Measurements from ENCODE around the gene TBC1D5. TPM values are rescaled to one million over a fixed set of nuclear protein-coding genes. Genes with fewer than 3 reads are reported as not detected.

The TBC1D5 gene
- total RNA-seq, 1 donor from 2014 or later: 108 TPM

- no peaks in the 10 kb centered on the region for H3K79me2 ChIP-seq (ENCODE audit: low read depth)
- no peaks in the 10 kb centered on the region for H3K27me3 ChIP-seq
- no peak overlapping the region for H3K27ac ChIP-seq
- H3K4me3 Mint-ChIP-seq: no peak overlapping the region
- no peaks in the 10 kb centered on the region for H3F3A ChIP-seq (ENCODE audit: low read depth)
- peaks cover 7% of the 10 kb centered on the region for H3K9me3 Mint-ChIP-seq
- H3K9me3 ChIP-seq (ENCODE audit: low read depth): no peaks in the 10 kb centered on the region
- peaks cover 23% of the 10 kb centered on the region for H3K36me3 Mint-ChIP-seq
- peaks cover 6% of the 10 kb centered on the region for H3K4me1 Mint-ChIP-seq
- H4K20me1 ChIP-seq (ENCODE audit: low read depth): no peaks in the 10 kb centered on the region
- H3K27me3 Mint-ChIP-seq (ENCODE audit: insufficient read depth, low read depth): peaks cover 2% of the 10 kb centered on the region
- no peaks in the 10 kb centered on the region for H3K4me1 ChIP-seq
- no peak overlapping the region for H3K9ac ChIP-seq
- DNase-seq (ENCODE audit: low spot score): no peak
- no peak for TF ChIP-seq EZH2phosphoT487 (IDR thresholded peaks at IDR 0.05)
- no peak overlapping the region for H3K27ac Mint-ChIP-seq
- H3K36me3 ChIP-seq: no peaks in the 10 kb centered on the region
- no peak overlapping the region for H3K4me3 ChIP-seq
- no peak overlapping the region for H3K4me2 ChIP-seq
- H2AFZ ChIP-seq (replicated peaks): no peak overlapping the region
Observed at GRCh38 chr3:17157713-17158112, 584.7 kb downstream of the TBC1D5 start.

GRCh38 chr3:17156864-17157263 lies 585.6 kb downstream of the TBC1D5 start:
- Mint-ChIP-seq H3K27ac (no peak overlapping the region), H3K4me1 (peaks cover 6% of the 10 kb centered on the region), H3K36me3 (peaks cover 24% of the 10 kb centered on the region), H3K27me3 (ENCODE audit: insufficient read depth, low read depth) (peaks cover 2% of the 10 kb centered on the region), H3K4me3 (no peak overlapping the region), H3K9me3 (peaks cover 9% of the 10 kb centered on the region)
- no peak for TF ChIP-seq CTCF (IDR thresholded peaks at IDR 0.05)
- no peak for TF ChIP-seq EZH2 (IDR thresholded peaks at IDR 0.05)
- no peak for TF ChIP-seq EZH2phosphoT487 (IDR thresholded peaks at IDR 0.05)
- no peaks in the 10 kb centered on the region for H3K27me3 ChIP-seq
- no peak overlapping the region for H3K27ac ChIP-seq
- H3F3A ChIP-seq (ENCODE audit: low read depth): no peaks in the 10 kb centered on the region
- no peaks in the 10 kb centered on the region for H3K9me3 ChIP-seq (ENCODE audit: low read depth)
- no peak overlapping the region for H3K4me2 ChIP-seq
- H3K4me1 ChIP-seq: no peaks in the 10 kb centered on the region
- DNase-seq (ENCODE audit: low spot score): no peak
- H3K79me2 ChIP-seq (ENCODE audit: low read depth): no peaks in the 10 kb centered on the region
- H3K4me3 ChIP-seq: no peak overlapping the region
- no peaks in the 10 kb centered on the region for H4K20me1 ChIP-seq (ENCODE audit: low read depth)
- H3K9ac ChIP-seq: no peak overlapping the region
- H2AFZ ChIP-seq (replicated peaks): no peak overlapping the region
- H3K36me3 ChIP-seq: no peaks in the 10 kb centered on the region

GRCh38 chr3:17155951-17156350 lies 586.5 kb downstream of the TBC1D5 start:
- H3K4me3 Mint-ChIP-seq: no peak overlapping the region
- Histone ChIP-seq H3K27me3 (no peaks in the 10 kb centered on the region), H3F3A (ENCODE audit: low read depth) (no peaks in the 10 kb centered on the region), H3K36me3 (no peaks in the 10 kb centered on the region), H2AFZ (replicated peaks) (no peak overlapping the region), H3K79me2 (ENCODE audit: low read depth) (no peaks in the 10 kb centered on the region), H3K9me3 (ENCODE audit: low read depth) (no peaks in the 10 kb centered on the region), H3K4me2 (no peak overlapping the region), H4K20me1 (ENCODE audit: low read depth) (no peaks in the 10 kb centered on the region), H3K9ac (no peak overlapping the region), H3K27ac (no peak overlapping the region), H3K4me1 (no peaks in the 10 kb centered on the region), H3K4me3 (no peak overlapping the region)
- no peak for DNase-seq (ENCODE audit: low spot score)
- peaks cover 24% of the 10 kb centered on the region for H3K36me3 Mint-ChIP-seq
- H3K27me3 Mint-ChIP-seq (ENCODE audit: insufficient read depth, low read depth): peaks cover 2% of the 10 kb centered on the region
- H3K27ac Mint-ChIP-seq: no peak overlapping the region
- H3K4me1 Mint-ChIP-seq: peaks cover 6% of the 10 kb centered on the region
- no peak for TF ChIP-seq EZH2phosphoT487 (IDR thresholded peaks at IDR 0.05)
- no peak for TF ChIP-seq EZH2 (IDR thresholded peaks at IDR 0.05)
- TF ChIP-seq CTCF (IDR thresholded peaks at IDR 0.05): no peak
- H3K9me3 Mint-ChIP-seq: peaks cover 9% of the 10 kb centered on the region

- Mint-ChIP-seq H3K4me3 (no peak overlapping the region), H3K27ac (no peak overlapping the region), H3K9me3 (peaks cover 9% of the 10 kb centered on the region)
Observed at GRCh38 chr3:17154941-17155340, 587.5 kb downstream of the TBC1D5 start.

More at GRCh38 chr3:17154941-17155340, 587.5 kb downstream of the TBC1D5 start:
- Histone ChIP-seq H3F3A (ENCODE audit: low read depth) (no peaks in the 10 kb centered on the region), H3K79me2 (ENCODE audit: low read depth) (no peaks in the 10 kb centered on the region), H3K4me1 (no peaks in the 10 kb centered on the region), H3K27me3 (no peaks in the 10 kb centered on the region), H3K4me3 (no peak overlapping the region), H4K20me1 (ENCODE audit: low read depth) (no peaks in the 10 kb centered on the region), H2AFZ (replicated peaks) (no peak overlapping the region), H3K9me3 (ENCODE audit: low read depth) (no peaks in the 10 kb centered on the region), H3K4me2 (no peak overlapping the region), H3K9ac (no peak overlapping the region), H3K36me3 (no peaks in the 10 kb centered on the region), H3K27ac (no peak overlapping the region)
- no peak for TF ChIP-seq CTCF (IDR thresholded peaks at IDR 0.05)
- no peak for TF ChIP-seq EZH2phosphoT487 (IDR thresholded peaks at IDR 0.05)
- TF ChIP-seq EZH2 (IDR thresholded peaks at IDR 0.05): no peak
- H3K36me3 Mint-ChIP-seq: peaks cover 17% of the 10 kb centered on the region
- DNase-seq (ENCODE audit: low spot score): no peak
- peaks cover 6% of the 10 kb centered on the region for H3K4me1 Mint-ChIP-seq
- peaks cover 2% of the 10 kb centered on the region for H3K27me3 Mint-ChIP-seq (ENCODE audit: insufficient read depth, low read depth)

Data from neural progenitor cell (in vitro differentiated cells).